Left ventricle myocardium inferior (tissue), 1 donor: ENCODE measurements around the gene CD63. TPM values are rescaled to one million over a fixed set of nuclear protein-coding genes. Genes with fewer than 3 reads are reported as not detected.

Source experiments
- DNase-seq: peaks from one replicate; pipeline ENCODE4 v3.0.0-alpha.2; 2020
- H3K27ac ChIP-seq: fragments of 200-600 bp; replicated peaks from 2 replicates; pipeline ENCODE4 v1.8.0; 2021
- H3K27me3 ChIP-seq: fragments of 200-600 bp; 2 replicates; pipeline ENCODE4 v1.8.0; 2021; ENCODE audit warnings: low read depth
- H3K36me3 ChIP-seq: fragments of 200-600 bp; 2 replicates; pipeline ENCODE4 v1.8.0; 2021
- H3K4me1 ChIP-seq: fragments of 200-600 bp; 2 replicates; pipeline ENCODE4 v1.8.0; 2021
- H3K4me3 ChIP-seq: fragments of 200-600 bp; 2 replicates; pipeline ENCODE4 v1.8.0; 2021; ENCODE audit warnings: mild to moderate bottlenecking, moderate library complexity
- H3K9me3 ChIP-seq: fragments of 200-600 bp; replicated peaks from 2 replicates; pipeline ENCODE4 v1.8.0; 2021
- intact Hi-C: fragments of 100-400 bp; cut with micrococcal nuclease; formaldehyde crosslinking; loops from one replicate; pipeline ENCODE4 v1.11.0; 2022
- total RNA-seq: library from RNA; stranded (reverse); fragmentation: NEBNext Ultra II Directional; extraction: Animal tissue kit (Norgen Biotek cat#: 25700); gene quantifications from one replicate; pipeline ENCODE4 v1.2.1, GENCODE V29; 2021
- TF ChIP-seq, protein P1 (sequence below): fragments of 200-600 bp; IDR thresholded peaks from 2 replicates; pipeline ENCODE4 v1.8.0; 2021; ENCODE audit warnings: antibody characterized with exemption, mild to moderate bottlenecking, borderline replicate concordance
- donor health status: DM: no; HTN: yes; CAD: no; lungs with severe emphysema.

Gene CD63
- total RNA-seq, 1 donor from 2014 or later: 705 TPM

GRCh38 chr12:55715833-55716581 lies 12.8 kb downstream of the CD63 start, which contains the start of gene BLOC1S1:
Gene BLOC1S1 (plus strand): TSS chr12:55716046. CDS start chr12:55716052, 6 bp downstream.
- Histone ChIP-seq H3K27me3 (no peaks in the 10 kb centered on the region), H3K4me1 (peaks cover 89% of the 10 kb centered on the region)

DNA sequence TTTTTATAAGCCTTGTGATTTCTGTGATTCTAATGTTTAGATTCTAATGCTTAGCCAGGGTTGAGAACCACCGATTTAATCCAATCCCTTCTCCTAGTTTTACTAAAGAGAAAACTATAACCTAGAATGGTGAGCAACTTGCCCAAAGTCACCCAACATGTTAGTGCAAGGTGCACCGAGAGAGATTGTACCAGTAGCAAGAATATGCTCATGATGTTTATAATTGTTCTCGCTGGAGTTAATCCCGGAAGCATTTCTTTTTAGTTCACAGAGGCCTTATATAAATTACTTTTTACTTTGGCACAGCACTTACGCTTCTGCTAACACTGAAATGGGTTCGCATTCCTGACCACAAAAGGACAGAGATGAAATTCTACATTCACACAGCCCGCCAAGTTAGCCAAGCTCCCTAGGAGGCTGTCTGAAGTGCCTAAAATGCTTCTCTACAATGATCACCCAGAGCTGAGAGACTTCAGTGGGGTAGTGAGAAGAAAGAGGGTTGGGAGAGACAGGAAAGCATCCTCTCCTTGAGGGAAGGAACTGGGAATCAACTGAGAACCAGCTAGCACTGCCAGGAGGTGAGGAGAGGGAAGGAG lies 13.5 kb downstream of the CD63 start:
- no peaks in the 10 kb centered on the region for H3K27me3 ChIP-seq
- no peaks in the 10 kb centered on the region for H3K36me3 ChIP-seq
- peaks cover 84% of the 10 kb centered on the region for H3K4me1 ChIP-seq
- intact Hi-C loops: no loop called here
- H3K27ac ChIP-seq: peak overlapping the region; percentile 97
- no peak for DNase-seq
- no peaks in the 10 kb centered on the region for H3K9me3 ChIP-seq
- peak overlapping the region; percentile 78 for H3K4me3 ChIP-seq
- TF ChIP-seq, protein P1, sequence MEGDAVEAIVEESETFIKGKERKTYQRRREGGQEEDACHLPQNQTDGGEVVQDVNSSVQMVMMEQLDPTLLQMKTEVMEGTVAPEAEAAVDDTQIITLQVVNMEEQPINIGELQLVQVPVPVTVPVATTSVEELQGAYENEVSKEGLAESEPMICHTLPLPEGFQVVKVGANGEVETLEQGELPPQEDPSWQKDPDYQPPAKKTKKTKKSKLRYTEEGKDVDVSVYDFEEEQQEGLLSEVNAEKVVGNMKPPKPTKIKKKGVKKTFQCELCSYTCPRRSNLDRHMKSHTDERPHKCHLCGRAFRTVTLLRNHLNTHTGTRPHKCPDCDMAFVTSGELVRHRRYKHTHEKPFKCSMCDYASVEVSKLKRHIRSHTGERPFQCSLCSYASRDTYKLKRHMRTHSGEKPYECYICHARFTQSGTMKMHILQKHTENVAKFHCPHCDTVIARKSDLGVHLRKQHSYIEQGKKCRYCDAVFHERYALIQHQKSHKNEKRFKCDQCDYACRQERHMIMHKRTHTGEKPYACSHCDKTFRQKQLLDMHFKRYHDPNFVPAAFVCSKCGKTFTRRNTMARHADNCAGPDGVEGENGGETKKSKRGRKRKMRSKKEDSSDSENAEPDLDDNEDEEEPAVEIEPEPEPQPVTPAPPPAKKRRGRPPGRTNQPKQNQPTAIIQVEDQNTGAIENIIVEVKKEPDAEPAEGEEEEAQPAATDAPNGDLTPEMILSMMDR: no peak

More at GRCh38 chr12:55715833-55716581, 12.8 kb downstream of the CD63 start, which contains the start of gene BLOC1S1:
- DNase-seq: peak; percentile 91
- intact Hi-C loops: no loop called here
- H3K27ac ChIP-seq: peak within 1 kb of the TSS; percentile 97
- H3K36me3 ChIP-seq: no peaks in the 10 kb centered on the region
- peak within 1 kb of the TSS; percentile 78 for H3K4me3 ChIP-seq
- TF ChIP-seq, protein P1: no peak
- H3K9me3 ChIP-seq: no peaks in the 10 kb centered on the region

- Histone ChIP-seq H3K36me3 (no peaks in the 10 kb centered on the region), H3K4me1 (peaks cover 82% of the 10 kb centered on the region), H3K4me3 (peak overlapping the region; percentile 80), H3K27me3 (no peaks in the 10 kb centered on the region), H3K27ac (peak overlapping the region; percentile 95), H3K9me3 (no peaks in the 10 kb centered on the region)
- intact Hi-C loops: no loop called here
- no peak for DNase-seq
- TF ChIP-seq, protein P1: no peak
Measured at GRCh38 chr12:55713721-55714120, 15.1 kb downstream of the CD63 start.

- no peaks in the 10 kb centered on the region for H3K27me3 ChIP-seq
- peak overlapping the region; percentile 80 for H3K4me3 ChIP-seq
- H3K4me1 ChIP-seq: peaks cover 82% of the 10 kb centered on the region
- TF ChIP-seq, protein P1: no peak
- intact Hi-C loops: no loop called here
- no peak for DNase-seq
- H3K27ac ChIP-seq: peak overlapping the region; percentile 95
- H3K36me3 ChIP-seq: no peaks in the 10 kb centered on the region
- H3K9me3 ChIP-seq: no peaks in the 10 kb centered on the region
Measured at GRCh38 chr12:55712700-55713415, 16.0 kb downstream of the CD63 start.

DNA sequence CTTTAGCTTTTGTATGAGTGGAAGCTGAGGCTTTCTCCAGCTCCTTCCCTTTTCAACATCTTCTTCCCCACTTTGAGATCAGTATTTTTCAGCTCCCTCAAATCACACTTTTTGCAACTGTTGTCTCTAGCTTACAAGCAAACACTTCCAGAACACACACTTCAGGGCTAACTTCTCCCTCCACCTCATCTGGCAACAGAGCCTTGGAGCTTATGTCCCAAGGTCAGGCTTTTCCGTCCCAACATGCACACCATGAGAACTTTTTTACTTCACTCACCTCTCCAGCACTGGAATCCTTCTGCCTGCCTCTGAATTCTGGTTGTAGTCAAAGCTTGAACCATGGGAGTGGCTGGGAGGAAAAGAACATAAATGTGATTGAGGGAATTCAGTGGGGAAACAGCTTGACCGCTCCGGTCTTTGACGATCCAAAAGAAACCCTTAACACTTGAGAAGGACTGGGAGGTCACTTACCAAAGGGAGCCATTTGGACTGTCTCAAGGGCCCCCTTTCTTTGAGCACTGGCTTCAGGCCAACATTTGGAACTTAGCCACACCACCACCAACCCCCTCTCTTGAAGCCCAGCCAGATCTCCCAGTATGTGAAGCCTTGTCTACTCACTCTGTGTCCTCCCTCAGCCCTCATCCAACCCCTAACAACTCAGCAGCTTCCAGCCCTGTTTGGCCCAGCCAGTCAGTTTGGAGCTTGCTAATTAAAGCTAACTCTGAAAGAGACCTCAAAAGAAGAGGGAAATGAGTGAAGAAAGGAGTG lies 16.8 kb downstream of the CD63 start:
- TF ChIP-seq, protein P1: no peak
- Histone ChIP-seq H3K27me3 (peaks cover 1% of the 10 kb centered on the region), H3K36me3 (no peaks in the 10 kb centered on the region), H3K4me1 (peaks cover 82% of the 10 kb centered on the region), H3K9me3 (no peaks in the 10 kb centered on the region), H3K27ac (peak overlapping the region; percentile 95), H3K4me3 (peak overlapping the region; percentile 80)
- peak; percentile 65 for DNase-seq
- intact Hi-C loops: no loop called here
